OCI-M1 (cell line): ENCODE data around the gene FAM200B.

Experiments
- DNase-seq: peaks from one replicate; lab custom pipeline; 2025; lab: John Stamatoyannopoulos, UW

Gene FAM200B

DNA sequence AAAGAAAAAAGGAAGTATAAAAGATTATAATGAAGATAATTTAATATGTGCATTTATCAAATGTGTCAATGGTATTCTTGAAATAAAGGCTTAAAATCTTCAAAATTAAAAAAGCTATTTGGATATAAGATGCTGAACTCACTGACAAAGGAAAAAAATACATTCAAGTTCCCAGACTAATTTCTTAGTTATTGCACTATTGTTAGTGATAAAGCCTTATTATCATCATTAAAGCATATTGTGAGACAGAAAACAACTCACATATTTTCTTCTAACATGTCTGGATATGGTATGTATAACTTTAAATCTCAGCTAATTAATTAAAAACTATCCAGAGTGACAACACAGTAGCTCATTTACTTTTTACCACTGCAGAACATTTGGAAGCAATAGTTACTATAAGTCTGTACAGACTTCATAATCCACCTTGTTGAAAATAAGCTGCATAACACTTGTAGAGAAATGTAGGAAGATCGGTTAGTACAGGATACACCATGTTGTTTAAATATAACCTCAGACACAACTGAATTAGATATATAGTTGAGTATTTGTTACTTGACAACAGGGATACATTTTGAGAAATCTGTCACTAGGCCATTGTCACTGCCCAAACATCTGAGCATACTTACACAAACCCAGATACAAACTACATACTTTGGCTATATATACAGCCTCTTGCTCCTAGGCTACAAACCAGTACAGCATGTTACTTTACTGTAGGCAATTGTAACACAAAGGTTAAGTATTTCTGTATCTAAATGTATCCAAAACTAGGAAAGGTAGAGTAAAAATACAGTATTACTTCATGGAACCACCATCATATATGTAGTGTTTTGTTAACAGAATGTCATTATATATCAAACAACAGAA lies 12.8 kb upstream of the FAM200B start:
- no peak for DNase-seq

DNA sequence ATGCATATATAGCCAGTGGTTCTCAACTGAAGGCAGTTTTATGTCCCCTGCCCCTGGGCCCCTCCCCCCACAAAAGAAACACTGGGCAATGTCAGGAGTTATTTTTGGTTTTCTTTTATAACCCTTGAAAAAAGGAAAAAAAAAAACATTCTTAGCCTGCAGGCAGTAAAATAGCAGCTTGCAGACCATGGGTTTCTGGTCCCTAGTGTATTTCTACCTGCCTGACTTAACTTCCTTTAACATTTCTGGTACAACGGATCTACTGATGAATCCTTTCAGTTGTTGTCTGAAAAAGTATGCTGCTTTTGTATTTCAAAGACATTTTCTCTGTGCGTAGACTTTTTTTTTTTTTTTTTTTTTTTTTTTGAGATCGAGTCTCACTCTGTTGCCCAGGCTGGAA lies 11.1 kb upstream of the FAM200B start:
- no peak for DNase-seq

- no peak for DNase-seq
These were observed 9.5 kb upstream of the FAM200B start for GRCh38 chr4:15672101-15672500.

GRCh38 chr4:15673337-15673736 lies 8.3 kb upstream of the FAM200B start:
- no peak for DNase-seq

DNA sequence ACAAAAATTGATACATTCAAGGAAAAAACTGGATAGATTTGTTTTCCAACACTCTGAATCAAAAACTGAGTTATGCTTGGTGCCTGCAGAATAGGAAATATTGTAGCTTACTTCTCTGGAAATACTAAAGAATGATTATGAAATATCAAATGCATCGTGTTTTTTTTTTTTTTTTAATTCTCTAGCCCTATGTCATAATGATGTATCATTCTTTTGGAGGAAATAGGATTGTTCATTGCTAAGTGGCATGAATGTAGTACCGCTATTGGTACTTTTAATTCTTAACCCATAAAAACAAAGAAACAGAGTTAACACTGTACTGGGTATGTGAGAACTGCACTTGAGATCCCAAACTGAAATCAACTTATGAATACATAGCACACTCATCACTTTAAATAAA lies 7.6 kb upstream of the FAM200B start:
- no peak for DNase-seq

- DNase-seq: no peak
These were observed 6.7 kb upstream of the FAM200B start for GRCh38 chr4:15674926-15675325.

- peak; percentile 36 for DNase-seq
These were observed 6.3 kb upstream of the FAM200B start for GRCh38 chr4:15675356-15675755.

GRCh38 chr4:15676039-15676438 lies 5.6 kb upstream of the FAM200B start:
- DNase-seq: no peak

GRCh38 chr4:15676899-15677298 lies 4.7 kb upstream of the FAM200B start:
- DNase-seq: no peak

- DNase-seq: no peak
These were observed 4.1 kb upstream of the FAM200B start for GRCh38 chr4:15677507-15677988.

- DNase-seq: no peak
These were observed 608 bp upstream of the FAM200B start for GRCh38 chr4:15681067-15681371.

DNA sequence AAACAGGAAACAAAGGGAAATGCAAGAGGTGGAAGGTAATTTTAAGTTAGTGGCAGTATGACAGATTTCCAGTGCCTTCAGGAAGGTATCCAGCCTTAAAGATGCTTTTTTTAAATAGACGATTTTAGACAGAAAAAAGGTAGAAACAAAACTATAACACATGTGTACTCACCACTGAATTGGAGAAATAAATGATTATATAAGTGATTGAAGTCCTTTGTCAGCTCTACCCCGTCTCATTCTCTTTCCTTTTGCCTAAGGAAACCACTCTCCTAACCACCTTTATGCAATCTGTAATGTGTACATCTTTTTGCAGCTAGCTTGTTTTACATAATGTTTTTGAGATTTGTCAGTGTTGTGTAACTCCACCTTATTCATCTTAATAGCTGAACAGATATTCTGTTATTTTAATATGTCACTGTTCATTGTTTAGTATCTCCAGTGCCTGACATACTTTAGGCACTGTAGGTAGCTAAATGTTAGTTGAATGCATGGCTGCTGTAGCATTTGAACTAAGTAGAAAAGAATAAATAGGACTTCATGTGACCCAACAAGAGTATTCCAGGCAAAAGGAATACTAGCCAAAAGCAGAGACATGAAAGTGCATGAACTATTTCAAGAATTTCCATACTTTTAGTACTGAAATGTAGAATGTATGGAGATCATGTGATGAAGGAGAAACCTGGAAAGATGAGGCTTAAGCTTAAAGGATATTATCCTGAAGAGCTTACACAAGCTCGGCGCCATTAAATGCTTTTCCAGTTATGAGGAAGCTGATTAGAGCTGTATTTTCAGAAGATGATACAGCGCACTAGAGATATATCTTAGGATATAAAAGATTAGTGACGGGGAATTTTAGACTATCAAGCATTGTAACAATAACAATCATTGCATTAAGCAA lies 865 bp downstream of the FAM200B start:
- DNase-seq: peak; percentile 55

- DNase-seq: no peak
These were observed 1.5 kb downstream of the FAM200B start for GRCh38 chr4:15683143-15683495.

GRCh38 chr4:15684498-15684897 lies 2.9 kb downstream of the FAM200B start:
- no peak for DNase-seq

DNA sequence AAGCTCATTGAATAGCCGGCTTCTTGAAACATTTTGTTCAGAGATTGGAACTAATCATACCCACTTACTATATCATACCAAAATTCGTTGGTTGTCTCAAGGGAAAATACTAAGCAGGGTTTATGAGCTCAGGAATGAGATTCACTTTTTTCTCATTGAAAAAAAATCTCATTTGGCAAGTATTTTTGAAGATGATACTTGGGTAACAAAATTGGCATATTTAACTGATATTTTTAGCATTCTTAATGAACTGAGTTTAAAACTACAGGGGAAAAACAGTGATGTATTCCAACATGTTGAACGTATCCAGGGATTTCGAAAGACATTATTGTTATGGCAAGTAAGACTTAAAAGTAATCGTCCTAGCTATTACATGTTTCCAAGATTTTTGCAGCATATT lies 6.4 kb downstream of the FAM200B start:
- DNase-seq: no peak

DNA sequence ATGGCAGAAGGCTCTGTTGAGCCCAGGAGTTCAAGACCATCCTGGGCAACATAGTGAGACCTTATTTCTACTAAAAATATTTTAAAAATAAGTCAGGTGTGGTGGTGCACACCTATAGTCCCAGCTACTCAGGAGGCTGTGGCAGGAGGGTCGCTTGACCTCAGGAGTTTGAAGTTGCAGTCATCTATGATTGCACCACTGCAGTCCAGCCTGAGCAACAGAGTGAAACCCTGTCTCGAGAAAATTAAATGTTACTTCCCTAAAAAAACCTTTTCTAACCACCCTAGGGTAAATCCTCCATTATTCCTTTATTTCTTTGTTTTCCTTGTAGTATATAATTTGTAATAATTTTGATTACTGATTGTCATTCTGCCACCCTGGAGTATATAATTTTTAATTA lies 7.9 kb downstream of the FAM200B start:
- no peak for DNase-seq

GRCh38 chr4:15690020-15690809 lies 8.6 kb downstream of the FAM200B start:
- DNase-seq: no peak

- no peak for DNase-seq
These were observed 9.9 kb downstream of the FAM200B start for GRCh38 chr4:15691346-15692135.

GRCh38 chr4:15692602-15693001 lies 11.0 kb downstream of the FAM200B start:
- no peak for DNase-seq

- DNase-seq: no peak
These were observed 12.8 kb downstream of the FAM200B start for GRCh38 chr4:15694431-15694830.

DNA sequence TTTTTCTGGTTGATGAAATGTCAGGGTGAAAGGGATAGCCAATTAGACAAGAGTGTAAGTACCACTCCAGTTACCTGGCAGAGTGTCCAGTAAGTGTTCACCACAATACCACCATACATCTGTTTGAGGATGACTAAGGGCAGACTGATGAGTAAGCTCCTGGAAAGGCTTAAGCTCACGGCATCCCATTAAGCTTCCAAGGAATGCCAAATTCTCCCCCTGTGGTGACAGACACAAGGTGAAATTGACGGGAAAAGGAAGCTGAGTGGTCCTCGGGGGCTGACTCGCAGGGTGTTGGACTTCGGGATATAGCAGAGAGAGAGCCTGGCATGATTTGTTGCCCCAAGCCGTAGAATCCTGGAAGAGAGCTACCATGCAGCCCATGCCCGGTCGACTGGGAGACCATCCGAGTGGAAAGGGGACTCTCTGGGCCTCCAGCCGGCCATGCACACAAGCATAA lies 13.6 kb downstream of the FAM200B start:
- DNase-seq: no peak
